ENCODE data around the gene FHIT.

Gene FHIT

GRCh38 chr3:61181874-61182273 lies 69.4 kb downstream of the FHIT start:
- TF ChIP-seq FOXP2 (optimal IDR thresholded peaks at IDR 0.05; ENCODE audit: borderline replicate concordance, extremely low read depth, extremely low read length, insufficient read depth) (no peak), REST (IDR thresholded peaks at IDR 0.05; ENCODE audit: insufficient read depth in 1 of 2, low read depth in 2 of 2, low read length in 2 of 2) (no peak), TAF1 (IDR thresholded peaks at IDR 0.05; ENCODE audit: borderline replicate concordance, insufficient read depth, low read length) (no peak), SIN3A (IDR thresholded peaks at IDR 0.05; ENCODE audit: borderline replicate concordance, insufficient read depth, low read length) (no peak), POLR2AphosphoS5 (IDR thresholded peaks at IDR 0.05; ENCODE audit: low read depth, low read length) (no peak)

- TF ChIP-seq POLR2AphosphoS5 (IDR thresholded peaks at IDR 0.05; ENCODE audit: low read depth, low read length) (no peak), FOXP2 (optimal IDR thresholded peaks at IDR 0.05; ENCODE audit: borderline replicate concordance, extremely low read depth, extremely low read length, insufficient read depth) (no peak), REST (IDR thresholded peaks at IDR 0.05; ENCODE audit: insufficient read depth in 1 of 2, low read depth in 2 of 2, low read length in 2 of 2) (no peak)
Observed at GRCh38 chr3:61180206-61180605, 71.0 kb downstream of the FHIT start.

GRCh38 chr3:61178167-61178566 lies 73.1 kb downstream of the FHIT start:
- TF ChIP-seq FOXP2 (optimal IDR thresholded peaks at IDR 0.05; ENCODE audit: borderline replicate concordance, extremely low read depth, extremely low read length, insufficient read depth) (no peak), TAF1 (IDR thresholded peaks at IDR 0.05; ENCODE audit: borderline replicate concordance, insufficient read depth, low read length) (no peak), REST (IDR thresholded peaks at IDR 0.05; ENCODE audit: insufficient read depth in 1 of 2, low read depth in 2 of 2, low read length in 2 of 2) (no peak), SIN3A (IDR thresholded peaks at IDR 0.05; ENCODE audit: borderline replicate concordance, insufficient read depth, low read length) (no peak), POLR2AphosphoS5 (IDR thresholded peaks at IDR 0.05; ENCODE audit: low read depth, low read length) (no peak)

- TF ChIP-seq FOXP2 (optimal IDR thresholded peaks at IDR 0.05; ENCODE audit: borderline replicate concordance, extremely low read depth, extremely low read length, insufficient read depth): no peak
- no peak for TF ChIP-seq SIN3A (IDR thresholded peaks at IDR 0.05; ENCODE audit: borderline replicate concordance, insufficient read depth, low read length)
- TF ChIP-seq POLR2AphosphoS5 (IDR thresholded peaks at IDR 0.05; ENCODE audit: low read depth, low read length): no peak
- TF ChIP-seq REST (IDR thresholded peaks at IDR 0.05; ENCODE audit: insufficient read depth in 1 of 2, low read depth in 2 of 2, low read length in 2 of 2): no peak
- TF ChIP-seq TAF1 (IDR thresholded peaks at IDR 0.05; ENCODE audit: borderline replicate concordance, insufficient read depth, low read length): no peak
Observed at GRCh38 chr3:61177450-61177849, 73.8 kb downstream of the FHIT start.

- TF ChIP-seq REST (IDR thresholded peaks at IDR 0.05; ENCODE audit: insufficient read depth in 1 of 2, low read depth in 2 of 2, low read length in 2 of 2) (no peak), POLR2AphosphoS5 (IDR thresholded peaks at IDR 0.05; ENCODE audit: low read depth, low read length) (no peak), SIN3A (IDR thresholded peaks at IDR 0.05; ENCODE audit: borderline replicate concordance, insufficient read depth, low read length) (no peak), TAF1 (IDR thresholded peaks at IDR 0.05; ENCODE audit: borderline replicate concordance, insufficient read depth, low read length) (no peak), FOXP2 (optimal IDR thresholded peaks at IDR 0.05; ENCODE audit: borderline replicate concordance, extremely low read depth, extremely low read length, insufficient read depth) (no peak)
Observed at GRCh38 chr3:61173676-61174075, 77.6 kb downstream of the FHIT start.
